ENCODE results near the gene KRTAP20-3.

The KRTAP20-3 gene

GRCh38 chr21:30642564-30642963, at the start of gene KRTAP20-3:
TSS of gene KRTAP20-3 (plus strand) at chr21:30642864.
- DNase-seq = no peak

DNA sequence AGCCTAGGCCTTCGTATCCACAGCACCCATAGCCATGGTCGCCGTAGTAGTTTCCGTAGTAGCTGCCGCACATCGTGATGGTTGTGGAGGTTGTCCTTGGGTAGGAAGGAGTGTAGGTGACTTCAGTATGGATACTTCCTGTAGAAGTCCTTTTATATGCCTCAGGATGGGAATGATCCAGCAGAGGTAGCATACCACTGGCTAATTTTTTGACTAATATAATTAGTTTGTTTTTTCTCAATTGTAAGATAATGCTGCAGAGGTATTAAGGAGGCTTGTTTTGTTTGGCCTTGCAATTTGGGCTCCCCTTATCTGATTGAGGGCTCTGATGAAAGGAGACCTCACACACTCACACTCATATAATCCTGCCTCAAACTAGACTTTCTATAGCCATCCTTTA, 43.9 kb upstream of the KRTAP20-3 start, which contains the start of gene KRTAP6-2:
Gene KRTAP6-2 (minus strand): TSS at position 101 of the 400 bp plus-strand sequence. CDS start 28 bp downstream, at position 73.
- DNase-seq = no peak

GRCh38 chr21:30600787-30601186, 41.9 kb upstream of the KRTAP20-3 start, which contains the start of gene KRTAP22-1:
TSS of gene KRTAP22-1 (plus strand) at chr21:30601087.
- no peak for DNase-seq

DNA sequence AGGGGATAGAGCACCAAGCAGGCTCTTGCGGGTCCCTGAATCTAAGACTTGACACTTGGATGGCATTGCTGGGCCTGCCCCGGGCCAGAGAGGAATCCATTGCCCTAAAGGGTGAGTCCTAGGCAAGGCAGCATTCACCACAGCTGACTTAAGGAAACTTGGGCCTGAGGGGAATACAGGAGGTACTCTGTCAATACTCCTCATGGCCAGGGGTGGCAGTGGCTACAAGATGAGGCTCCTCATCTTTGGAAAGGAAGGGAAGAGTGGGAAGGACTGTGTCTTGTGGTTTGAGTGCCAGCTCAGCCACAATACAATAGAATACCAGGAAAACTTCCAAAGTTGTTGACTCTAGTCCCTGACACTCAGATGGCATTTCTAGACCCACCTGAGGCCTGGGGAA, 36.7 kb upstream of the KRTAP20-3 start:
- DNase-seq = no peak

- DNase-seq = no peak
These were observed 30.5 kb upstream of the KRTAP20-3 start for GRCh38 chr21:30612132-30612531.

GRCh38 chr21:30613836-30614235, 28.8 kb upstream of the KRTAP20-3 start, which contains the start of gene KRTAP6-1:
TSS of gene KRTAP6-1 (minus strand) at chr21:30613930. CDS start at chr21:30613904, 26 bp downstream.
- no peak for DNase-seq

GRCh38 chr21:30615199-30615598, 27.5 kb upstream of the KRTAP20-3 start:
- no peak for DNase-seq

GRCh38 chr21:30616125-30616524, 26.5 kb upstream of the KRTAP20-3 start, which contains the start of gene KRTAP20-1:
TSS of gene KRTAP20-1 (plus strand) at chr21:30616425. CDS start at chr21:30616455, 30 bp downstream.
- DNase-seq = no peak

DNA sequence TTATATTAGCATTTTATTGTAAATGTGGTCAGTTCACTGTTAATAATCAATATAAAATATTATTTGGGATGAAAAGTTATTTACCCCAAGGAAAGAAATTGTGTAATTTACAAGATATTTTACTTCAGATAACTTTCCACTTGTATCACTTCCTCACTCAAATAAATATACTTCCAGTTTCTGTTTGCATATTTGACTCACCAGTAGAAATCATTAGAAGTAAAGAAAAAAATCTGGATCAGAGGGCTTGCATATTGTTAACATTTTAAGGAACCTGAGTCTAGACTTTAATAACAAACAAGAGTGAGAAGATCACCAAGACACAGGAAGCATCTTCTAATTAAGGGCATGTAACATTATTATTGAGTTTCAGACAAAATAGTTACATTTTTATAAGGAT, 22.6 kb upstream of the KRTAP20-3 start:
- no peak for DNase-seq

GRCh38 chr21:30620522-30620921, 22.1 kb upstream of the KRTAP20-3 start, which contains the start of gene KRTAP20-4:
TSS of gene KRTAP20-4 (plus strand) at chr21:30620627.
- DNase-seq = no peak

GRCh38 chr21:30623362-30623761, 19.3 kb upstream of the KRTAP20-3 start:
- no peak for DNase-seq

DNA sequence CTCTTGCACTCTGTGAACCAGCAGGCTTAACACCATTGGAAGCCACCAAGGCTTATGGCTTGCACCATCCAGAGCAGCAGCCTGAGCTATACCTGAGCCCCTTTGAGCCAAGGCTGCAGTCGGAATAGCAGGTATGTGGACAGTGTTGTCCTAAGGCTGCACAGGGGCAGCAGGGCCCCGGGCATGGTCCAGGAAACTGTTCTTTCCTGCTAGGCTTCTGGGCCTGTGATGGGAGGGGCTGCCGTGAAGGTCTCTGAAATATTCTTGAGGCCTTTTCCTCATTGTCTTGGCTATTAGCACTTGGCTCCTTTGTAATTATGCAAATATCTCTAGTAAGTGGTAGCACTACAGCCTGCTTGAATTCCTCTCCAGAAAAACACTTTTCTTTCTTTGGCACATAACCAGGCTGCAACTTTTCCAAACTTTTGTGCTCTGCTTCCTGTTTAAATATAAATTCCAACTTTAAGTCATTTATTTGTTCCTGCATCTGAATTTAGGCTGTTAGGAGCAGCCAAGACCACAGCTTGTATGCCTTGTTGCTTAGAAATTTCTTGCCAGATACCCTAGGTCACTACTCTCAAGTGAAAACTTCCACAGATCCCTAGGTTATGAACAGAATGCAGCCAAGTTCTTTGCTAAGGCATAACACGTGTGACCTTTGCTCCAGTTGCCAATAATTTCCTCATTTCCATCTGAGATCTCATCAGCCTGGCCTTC, 17.1 kb upstream of the KRTAP20-3 start:
- no peak for DNase-seq

DNA sequence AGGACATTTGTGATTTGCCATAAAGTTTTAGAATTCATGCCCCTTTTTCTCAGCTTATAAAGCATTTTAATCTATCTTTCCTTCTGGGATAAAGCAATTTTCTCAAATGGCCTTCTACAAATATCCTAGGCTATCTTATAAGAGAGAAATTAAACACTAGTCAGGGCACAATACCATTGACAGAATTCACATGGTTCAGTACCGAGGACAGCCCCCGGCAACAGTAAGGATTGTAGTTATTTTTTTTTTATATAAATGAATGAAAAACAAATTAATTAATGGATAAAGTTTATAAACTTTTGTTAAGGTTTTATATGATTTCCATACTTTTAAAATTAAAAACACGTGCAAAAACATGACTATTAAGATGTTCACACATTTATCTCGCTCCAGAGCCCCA, 14.6 kb upstream of the KRTAP20-3 start:
- no peak for DNase-seq

GRCh38 chr21:30629200-30629599, 13.5 kb upstream of the KRTAP20-3 start:
- no peak for DNase-seq

DNA sequence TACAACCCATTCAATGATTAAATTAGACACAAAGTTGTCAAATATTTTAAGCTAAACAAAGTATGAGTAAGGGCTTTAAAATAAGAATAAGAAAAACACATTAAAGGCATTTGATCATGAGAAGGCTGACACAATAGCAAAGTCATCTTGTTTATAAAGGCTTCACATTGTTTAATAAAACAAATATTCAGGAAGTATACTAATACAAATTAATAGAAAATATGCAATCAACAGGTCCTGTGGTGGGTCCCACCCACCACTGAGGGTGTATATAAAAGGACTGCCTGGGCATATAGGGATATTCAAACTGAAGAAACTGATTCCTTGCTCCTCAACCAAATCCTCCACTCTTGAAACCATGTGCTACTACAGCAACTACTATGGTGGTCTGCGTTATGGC, 7.8 kb upstream of the KRTAP20-3 start, which contains the start of gene KRTAP20-2:
Gene KRTAP20-2 (plus strand): TSS at position 301 of the 400 bp plus-strand sequence. CDS start 58 bp downstream, at position 359.
- DNase-seq = no peak

DNA sequence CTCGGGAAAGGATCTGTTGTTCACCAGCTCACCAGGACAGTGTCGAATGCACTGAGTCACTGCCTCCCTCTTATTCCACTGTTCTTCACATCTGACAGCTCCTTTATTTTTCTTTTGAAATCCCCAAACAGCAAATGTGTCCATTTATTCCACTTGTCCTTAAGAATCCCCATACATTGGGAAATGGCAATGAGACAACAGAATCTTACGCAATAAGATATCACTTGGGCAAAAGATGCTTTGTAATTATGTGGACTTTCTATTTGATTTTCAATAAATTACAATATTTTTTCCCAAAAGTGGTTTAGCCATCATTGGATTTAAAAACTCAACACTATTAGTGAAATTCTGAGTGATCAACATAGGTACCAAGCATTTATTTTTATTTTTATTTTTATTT, 4.0 kb upstream of the KRTAP20-3 start:
- no peak for DNase-seq

DNA sequence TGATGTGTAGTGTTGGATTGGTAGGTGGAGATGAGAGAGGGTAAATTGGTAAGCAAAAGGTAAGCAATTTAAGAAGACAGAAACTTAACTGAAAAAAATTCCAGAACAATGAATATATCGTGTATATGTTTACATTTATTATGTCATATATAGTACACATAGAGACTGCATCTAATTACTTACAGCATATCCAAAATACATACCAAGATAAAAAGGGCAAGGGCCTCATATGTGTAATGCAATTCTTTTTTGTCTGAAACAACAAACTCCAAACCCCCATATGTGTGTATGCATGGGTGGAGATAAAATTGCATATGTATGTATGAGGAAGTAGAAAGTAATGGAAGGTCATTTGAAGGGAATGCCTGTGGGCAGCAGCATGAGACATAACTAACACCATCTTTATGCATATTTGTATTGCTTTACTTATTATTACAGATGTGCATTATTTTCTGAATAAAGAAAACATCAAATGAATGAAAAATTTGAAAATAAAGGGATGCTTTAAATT, 4.3 kb downstream of the KRTAP20-3 start:
- DNase-seq = no peak

GRCh38 chr21:30652891-30653290, 10.2 kb downstream of the KRTAP20-3 start:
- DNase-seq = no peak

GRCh38 chr21:30668776-30669175, 26.1 kb downstream of the KRTAP20-3 start:
- DNase-seq = no peak

DNA sequence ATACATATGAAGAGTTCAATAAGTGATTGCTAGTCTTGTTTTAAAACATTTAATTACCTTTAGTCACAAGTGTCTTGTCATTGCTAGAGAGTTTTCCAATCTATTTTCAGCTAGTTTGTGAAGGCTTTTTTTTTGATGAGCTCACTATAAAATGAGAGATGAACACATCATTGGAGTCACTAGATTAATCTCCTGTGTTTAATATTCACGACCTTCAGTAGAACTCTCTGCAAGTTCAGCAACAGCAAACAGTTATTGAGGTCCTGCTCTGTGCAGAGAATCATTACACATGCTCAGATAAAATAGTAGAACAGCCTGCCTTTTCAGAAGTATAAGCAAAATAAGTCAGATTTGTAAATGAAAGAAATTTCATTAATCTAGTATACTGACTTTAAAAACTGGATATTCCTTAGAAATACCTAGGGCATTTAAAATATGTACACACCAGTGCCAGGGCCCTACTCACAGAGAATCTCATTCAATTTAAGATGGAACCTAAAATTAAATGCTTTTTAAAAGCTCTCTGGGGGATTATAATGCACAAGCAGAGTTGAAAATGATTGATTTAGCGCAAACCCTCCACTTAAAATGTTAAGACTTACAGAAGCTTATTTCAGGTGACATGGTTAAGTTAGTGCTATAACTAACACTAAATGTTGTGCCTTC, 30.5 kb downstream of the KRTAP20-3 start:
- DNase-seq = no peak

GRCh38 chr21:30674312-30674711, 31.6 kb downstream of the KRTAP20-3 start:
- DNase-seq = no peak

GRCh38 chr21:30676737-30677136, 34.1 kb downstream of the KRTAP20-3 start:
- no peak for DNase-seq

- DNase-seq = no peak
These were observed 37.9 kb downstream of the KRTAP20-3 start for GRCh38 chr21:30680586-30680985.

- DNase-seq = no peak
These were observed 41.8 kb downstream of the KRTAP20-3 start for GRCh38 chr21:30684506-30684905.
